Right cardiac atrium (tissue), 5 donors: ENCODE results near the gene CHCHD1. TPM values are rescaled to one million over a fixed set of nuclear protein-coding genes. Genes with fewer than 3 reads are reported as not detected.
A peak's percentile ranks its signal among the peaks of the same experiment; 100 is the strongest.
"Not testable (repeated sequence)": the region's sequence is repeated elsewhere in the genome, so short reads cannot be mapped to it uniquely, and the experiment has no call there.

ENCODE experiments used
- ATAC-seq, 2 donors: fragments of 200-7000 bp; cut with Tn5 transposase; one replicate each; pipeline versions ENCODE4 v1.8.0 to v1.9.1; 2020; ENCODE audit warnings: moderate library complexity in 2 of 2, mild to moderate bottlenecking in 1 of 2
- DNase-seq, 3 donors: peaks; one replicate each; pipeline ENCODE4 v3.0.0-alpha.2; 2020
- H3K27ac ChIP-seq: one replicate; pipeline ENCODE4 v1.5.1; 2013; ENCODE audit warnings: mild to moderate bottlenecking, low read length, control low read depth, moderate library complexity
- H3K27me3 ChIP-seq: one replicate; pipeline ENCODE4 v1.6.1; 2013; ENCODE audit not compliant: control insufficient read depth, insufficient read depth
- H3K4me1 ChIP-seq: one replicate; pipeline ENCODE4 v1.6.1; 2013; ENCODE audit warnings: low read length; ENCODE audit not compliant: control insufficient read depth, insufficient read depth
- H3K4me3 ChIP-seq: one replicate; pipeline ENCODE4 v1.5.1; 2013; ENCODE audit warnings: low read length, control low read depth
- H3K9me3 ChIP-seq: one replicate; pipeline ENCODE4 v1.6.1; 2013; ENCODE audit warnings: low read length; ENCODE audit not compliant: control insufficient read depth
- WGBS: extraction: QIAGEN DNeasy Blood & Tissue Kit; methylation state at CpG from one replicate; pipeline ENCODE4 v1.1.7; 2013; 5-methylcytosine and 5-hydroxymethylcytosine counted together
- intact Hi-C, 4 donors: fragments of 100-400 bp; cut with DNase I; formaldehyde crosslinking; loops; one replicate each; pipeline versions ENCODE4 v1.11.0 to v1.14.0; 2022 to 2023
- long read RNA-seq, 4 donors: library from polyadenylated mRNA; unstranded; transcript quantifications; one replicate each; pipeline ENCODE4 v2.0.0, GENCODE V29; 2020 to 2021
- polyA plus RNA-seq: library from polyadenylated mRNA; stranded (reverse); fragments of 200-250 nt; gene quantifications from one replicate; pipeline ENCODE4 v1.2.3, GENCODE V29; 2013
- total RNA-seq, 4 donors: library from RNA; stranded (reverse); fragmentation: NEBNext Ultra II Directional; extraction: Animal tissue kit (Norgen Biotek cat#: 25700); gene quantifications; one replicate each; pipeline ENCODE4 v1.2.1, GENCODE V29; 2021
- donor health status: healthy with polysubstance abuse.
- donor health status: DM: no; HTN: yes; CAD: no.
- donor health status: DM: no; HTN: no; CAD: no.
- donor health status: DM: no; HTN: yes; CAD: no; lungs with severe emphysema.
- donor health status: DM: yes; HTN: yes; CAD: no.

The CHCHD1 gene
- total RNA-seq (10 to 100 TPM; 20.6 to 28.1 (median 23.2) TPM), polyA plus RNA-seq (76.8 TPM)
- long read RNA-seq, donor 1, transcript CHCHD1-201 (3 exons, 835 nt), result major isoform, 8 of 10 reads
- long read RNA-seq, donor 1, partial matches to known transcripts, result 1 of 10 reads
- long read RNA-seq, donor 1, other reads (novel, unspliced or antisense), result 1 of 10 reads
- long read RNA-seq, donor 2, transcript CHCHD1-201 (3 exons, 835 nt), result major isoform, 16 of 17 reads
- long read RNA-seq, donor 2, partial matches to known transcripts, result 1 of 17 reads
- long read RNA-seq, donor 2, other reads (novel, unspliced or antisense), result 0 of 17 reads
- long read RNA-seq, donor 3, transcript CHCHD1-201 (3 exons, 835 nt), result major isoform, 5 of 5 reads
- long read RNA-seq, donor 3, partial matches to known transcripts, result 0 of 5 reads
- long read RNA-seq, donor 3, other reads (novel, unspliced or antisense), result 0 of 5 reads
- long read RNA-seq, donor 4, transcript CHCHD1-201 (3 exons, 835 nt), result major isoform, 7 of 7 reads
- long read RNA-seq, donor 4, partial matches to known transcripts, result 0 of 7 reads
- long read RNA-seq, donor 4, other reads (novel, unspliced or antisense), result 0 of 7 reads

- intact Hi-C loops, result no loop called here
- H3K9me3 ChIP-seq, result no peaks in the 10 kb centered on the region
- H3K4me3 ChIP-seq, result peak within 1 kb of the TSS; percentile 82
- ATAC-seq (peak; percentile 78 to 81), DNase-seq (peak; percentile 94 to 98 (median 97))
- H3K27ac ChIP-seq, result peak within 1 kb of the TSS; percentile 90
- H3K4me1 ChIP-seq, result peaks cover 3% of the 10 kb centered on the region
- no peaks in the 10 kb centered on the region for H3K27me3 ChIP-seq
- under 1% methylated on average over 57 of the region's 57 CpGs for WGBS
These were observed at the start of gene CHCHD1 for GRCh38 chr10:73781879-73782748. Gene CHCHD1 (plus strand): TSS chr10:73782048. CDS start chr10:73782076, 28 bp downstream.

- Histone ChIP-seq H3K4me3 (no peak overlapping the region), H3K27me3 (no peaks in the 10 kb centered on the region), H3K27ac (no peak overlapping the region), H3K9me3 (no peaks in the 10 kb centered on the region), H3K4me1 (peaks cover 8% of the 10 kb centered on the region)
- DNase-seq (peak in 1 of 3 donors; percentile 58), ATAC-seq (no peak)
- intact Hi-C loops, result no loop called here
- WGBS, result 83% methylated on average over 20 of the region's 20 CpGs
These were observed 49.4 kb upstream of the CHCHD1 start for GRCh38 chr10:73732426-73732825.

- 68% methylated on average over 84 of the region's 84 CpGs for WGBS
- ATAC-seq (no peak), DNase-seq (peak in 2 of 3 donors; percentile 53 to 70)
- intact Hi-C loops, result no loop called here
- H3K27me3 ChIP-seq, result no peaks in the 10 kb centered on the region
- H3K4me1 ChIP-seq, result peaks cover 8% of the 10 kb centered on the region
- peak overlapping the region; percentile 51 for H3K27ac ChIP-seq
- no peak overlapping the region for H3K4me3 ChIP-seq
- no peaks in the 10 kb centered on the region for H3K9me3 ChIP-seq
These were observed 48.8 kb upstream of the CHCHD1 start for GRCh38 chr10:73732931-73733623.

GRCh38 chr10:73734028-73734720, 47.7 kb upstream of the CHCHD1 start:
- Histone ChIP-seq H3K4me1 (peaks cover 8% of the 10 kb centered on the region), H3K27me3 (no peaks in the 10 kb centered on the region), H3K4me3 (no peak overlapping the region), H3K27ac (no peak overlapping the region), H3K9me3 (no peaks in the 10 kb centered on the region)
- intact Hi-C loops, result no loop called here
- WGBS, result 82% methylated on average over 16 of the region's 16 CpGs
- peak in 1 of 3 donors; percentile 58 for DNase-seq
- ATAC-seq, result no peak

GRCh38 chr10:73734796-73735305, 47.0 kb upstream of the CHCHD1 start:
- Histone ChIP-seq H3K4me1 (peaks cover 8% of the 10 kb centered on the region), H3K27ac (no peak overlapping the region), H3K4me3 (no peak overlapping the region), H3K27me3 (no peaks in the 10 kb centered on the region), H3K9me3 (no peaks in the 10 kb centered on the region)
- 77% methylated on average over 5 of the region's 5 CpGs for WGBS
- no peak for DNase-seq
- no peak for ATAC-seq
- intact Hi-C loops, result no loop called here

- not testable (repeated sequence) for H3K27me3 ChIP-seq, H3K4me3 ChIP-seq, H3K9me3 ChIP-seq, ATAC-seq, H3K27ac ChIP-seq, DNase-seq, H3K4me1 ChIP-seq
- WGBS, result 95% methylated on average over 18 of the region's 18 CpGs
- intact Hi-C loops, result loop anchor here in 1 of 4 donors (5.0 kb wide), 1 partner anchor 88 kb away; no protein-coding TSS in a partner anchor
These were observed 41.2 kb upstream of the CHCHD1 start for GRCh38 chr10:73740501-73741254.

- Histone ChIP-seq H3K27ac (no peak overlapping the region), H3K9me3 (no peaks in the 10 kb centered on the region), H3K27me3 (no peaks in the 10 kb centered on the region), H3K4me1 (peaks cover 5% of the 10 kb centered on the region), H3K4me3 (no peak overlapping the region)
- 87% methylated on average over 5 of the region's 5 CpGs for WGBS
- DNase-seq (no peak), ATAC-seq (no peak)
- intact Hi-C loops, result loop anchor here in 1 of 4 donors (5.0 kb wide), 1 partner anchor 90 kb away; no protein-coding TSS in a partner anchor
These were observed 39.5 kb upstream of the CHCHD1 start for GRCh38 chr10:73742454-73742734.

GRCh38 chr10:73743327-73743904, 38.4 kb upstream of the CHCHD1 start:
- intact Hi-C loops, result loop anchor here in 1 of 4 donors (5.0 kb wide), 1 partner anchor 91 kb away; no protein-coding TSS in a partner anchor
- no peaks in the 10 kb centered on the region for H3K9me3 ChIP-seq
- peak overlapping the region; percentile 80 for H3K4me3 ChIP-seq
- no peaks in the 10 kb centered on the region for H3K27me3 ChIP-seq
- H3K4me1 ChIP-seq, result peaks cover 5% of the 10 kb centered on the region
- ATAC-seq (no peak), DNase-seq (no peak)
- WGBS, result 35% methylated on average over 6 of the region's 6 CpGs
- H3K27ac ChIP-seq, result peak overlapping the region; percentile 92

GRCh38 chr10:73743905-73744663, 37.8 kb upstream of the CHCHD1 start, which contains the start of gene SEC24C:
Gene SEC24C (plus strand): TSS chr10:73744372. CDS start chr10:73746833, 2,461 bp downstream.
- intact Hi-C loops, result loop anchor here in 1 of 4 donors (5.0 kb wide), 1 partner anchor 92 kb away; no protein-coding TSS in a partner anchor
- ATAC-seq (peak; percentile 96 to 97), DNase-seq (peak; percentile 97 to 99 (median 98))
- Histone ChIP-seq H3K27ac (peak within 1 kb of the TSS; percentile 92), H3K4me3 (peak within 1 kb of the TSS; percentile 80), H3K4me1 (peaks cover 5% of the 10 kb centered on the region), H3K27me3 (no peaks in the 10 kb centered on the region), H3K9me3 (no peaks in the 10 kb centered on the region)
- under 1% methylated on average over 36 of the region's 36 CpGs for WGBS
